Measurements from ENCODE around the gene ADAMTS18. TPM values are rescaled to one million over a fixed set of nuclear protein-coding genes. Genes with fewer than 3 reads are reported as not detected.
"Not testable (repeated sequence)": the region's sequence is repeated elsewhere in the genome, so short reads cannot be mapped to it uniquely, and the experiment has no call there.

The ADAMTS18 gene
- total RNA-seq, 2 donors from 2014 or later = not detected

DNA sequence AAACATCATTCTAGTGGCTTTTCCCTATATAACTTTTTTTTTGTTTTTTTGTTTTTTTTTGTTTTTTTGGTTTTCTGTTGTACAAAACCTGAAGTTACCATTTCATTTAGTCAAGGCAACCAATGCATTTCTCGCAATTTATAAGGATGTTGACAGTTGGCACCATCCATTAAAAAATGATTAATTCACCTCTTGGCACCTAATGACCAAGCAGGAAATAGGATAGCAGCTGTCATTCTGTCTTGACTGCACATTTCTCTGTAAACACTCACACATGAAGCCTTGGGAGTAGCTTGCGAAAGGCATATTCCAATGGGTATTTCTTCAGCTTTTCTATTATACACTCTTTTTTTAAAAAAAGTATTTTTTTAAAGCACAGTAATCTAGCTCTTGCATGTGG, 158.2 kb downstream of the ADAMTS18 start:
- no peak overlapping the region for H3K27ac Mint-ChIP-seq
- DNase-seq = no peak
- H3K4me3 Mint-ChIP-seq = no peak overlapping the region
- H3K36me3 Mint-ChIP-seq (ENCODE audit: insufficient read depth in 2 of 2) = no peaks in the 10 kb centered on the region
- peaks cover 0 to 2% of the 10 kb centered on the region in 2 donors for H3K9me3 Mint-ChIP-seq
- no peak for ATAC-seq (replicated peaks in 1 of 2)
- peaks cover 36% of the 10 kb centered on the region for H3K27me3 Mint-ChIP-seq (ENCODE audit: low read depth)
- no peaks in the 10 kb centered on the region for H3K4me1 Mint-ChIP-seq (ENCODE audit: low read depth)

GRCh38 chr16:77275303-77275702, 159.5 kb downstream of the ADAMTS18 start:
- not testable (repeated sequence) for H3K36me3 Mint-ChIP-seq (ENCODE audit: insufficient read depth in 2 of 2); H3K9me3 Mint-ChIP-seq; H3K4me1 Mint-ChIP-seq (ENCODE audit: low read depth); H3K27ac Mint-ChIP-seq; DNase-seq; ATAC-seq (replicated peaks in 1 of 2); H3K4me3 Mint-ChIP-seq
- H3K27me3 Mint-ChIP-seq (ENCODE audit: low read depth) = peaks cover 39% of the 10 kb centered on the region

DNA sequence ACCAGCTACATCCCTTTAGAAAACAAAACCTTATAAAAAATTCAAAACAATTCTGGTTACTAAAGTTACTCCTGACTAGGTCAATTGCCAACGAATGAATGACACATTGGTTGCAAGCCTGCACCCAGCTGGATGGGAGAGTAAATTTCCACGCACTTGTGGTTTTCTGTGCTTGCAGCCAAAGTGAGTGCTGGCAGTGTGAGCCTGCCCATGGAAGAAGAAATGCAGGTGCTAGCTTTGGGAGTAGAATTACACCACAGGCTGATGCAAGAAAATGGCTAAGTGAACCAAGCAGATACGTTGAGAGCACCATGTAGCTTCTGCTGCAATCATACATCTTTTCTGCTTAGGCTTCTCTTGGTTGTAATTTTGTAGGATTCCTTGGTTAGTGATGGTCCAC, 161.0 kb downstream of the ADAMTS18 start:
- no peaks in the 10 kb centered on the region for H3K4me1 Mint-ChIP-seq (ENCODE audit: low read depth)
- H3K9me3 Mint-ChIP-seq = peaks cover 0 to 2% of the 10 kb centered on the region in 2 donors
- H3K27me3 Mint-ChIP-seq (ENCODE audit: low read depth) = peaks cover 39% of the 10 kb centered on the region
- H3K27ac Mint-ChIP-seq = no peak overlapping the region
- no peak overlapping the region for H3K4me3 Mint-ChIP-seq
- no peak for DNase-seq
- ATAC-seq (replicated peaks in 1 of 2) = no peak
- H3K36me3 Mint-ChIP-seq (ENCODE audit: insufficient read depth in 2 of 2) = no peaks in the 10 kb centered on the region

DNA sequence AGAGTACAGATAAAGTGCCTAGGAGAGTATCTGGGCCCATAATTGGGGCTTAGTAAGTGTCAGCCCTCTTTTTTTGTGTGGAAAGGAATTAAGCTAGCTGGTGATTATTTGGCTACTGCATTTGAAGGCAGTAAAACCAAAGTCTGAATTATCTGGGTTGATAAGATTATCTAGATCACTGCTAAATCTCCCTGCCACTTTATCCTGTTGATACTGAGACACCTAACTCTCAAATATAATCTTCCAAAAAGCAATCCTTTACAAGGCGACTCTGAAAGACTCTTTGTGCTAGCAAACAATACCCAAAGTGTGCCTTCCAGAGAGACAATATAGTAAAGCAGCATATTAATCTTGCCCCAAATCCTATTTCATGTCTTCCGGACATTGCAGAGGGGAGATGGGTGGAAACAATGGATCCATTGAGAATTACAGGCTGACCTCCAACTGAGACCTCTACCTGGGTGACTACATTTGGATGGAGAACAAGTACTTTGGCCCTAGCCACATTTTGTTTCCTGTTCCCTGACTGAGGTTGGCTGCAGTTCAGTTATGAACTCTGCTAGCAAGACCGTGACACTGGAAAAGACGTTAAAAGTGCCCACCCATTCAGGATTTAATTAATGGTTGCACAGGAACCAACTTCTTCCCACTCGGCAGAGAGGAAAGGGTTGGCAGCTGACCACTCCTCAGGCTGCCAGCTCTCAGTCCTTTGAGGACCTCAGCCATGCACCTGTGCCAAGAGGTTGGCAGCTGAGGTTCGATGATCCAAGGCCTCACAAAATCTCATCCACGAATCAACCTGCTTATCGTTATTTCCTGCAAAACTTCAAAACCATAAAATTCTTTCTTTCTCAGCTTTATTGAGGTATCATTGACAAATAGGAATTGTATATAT, 163.1 kb downstream of the ADAMTS18 start:
- Mint-ChIP-seq H3K4me1 (ENCODE audit: low read depth) (no peaks in the 10 kb centered on the region), H3K4me3 (no peak overlapping the region), H3K36me3 (ENCODE audit: insufficient read depth in 2 of 2) (no peaks in the 10 kb centered on the region), H3K27me3 (ENCODE audit: low read depth) (peaks cover 52% of the 10 kb centered on the region), H3K9me3 (peaks cover 0 to 2% of the 10 kb centered on the region in 2 donors), H3K27ac (no peak overlapping the region)
- ATAC-seq (replicated peaks in 1 of 2) (no peak), DNase-seq (no peak)

GRCh38 chr16:77266185-77266584, 168.6 kb downstream of the ADAMTS18 start:
- not testable (repeated sequence) for ATAC-seq (replicated peaks in 1 of 2); H3K27ac Mint-ChIP-seq; H3K9me3 Mint-ChIP-seq; H3K36me3 Mint-ChIP-seq (ENCODE audit: insufficient read depth in 2 of 2); H3K4me1 Mint-ChIP-seq (ENCODE audit: low read depth); DNase-seq; H3K4me3 Mint-ChIP-seq
- H3K27me3 Mint-ChIP-seq (ENCODE audit: low read depth) = peaks cover 24% of the 10 kb centered on the region

GRCh38 chr16:77262971-77263370, 171.9 kb downstream of the ADAMTS18 start:
- Mint-ChIP-seq H3K27me3 (ENCODE audit: low read depth) (peaks cover 25% of the 10 kb centered on the region), H3K36me3 (ENCODE audit: insufficient read depth in 2 of 2) (peaks cover 0 to 2% of the 10 kb centered on the region in 2 donors), H3K4me1 (ENCODE audit: low read depth) (no peaks in the 10 kb centered on the region), H3K27ac (no peak overlapping the region), H3K4me3 (no peak overlapping the region), H3K9me3 (peaks cover 7 to 8% of the 10 kb centered on the region in 2 donors)
- DNase-seq = no peak
- ATAC-seq (replicated peaks in 1 of 2) = no peak

DNA sequence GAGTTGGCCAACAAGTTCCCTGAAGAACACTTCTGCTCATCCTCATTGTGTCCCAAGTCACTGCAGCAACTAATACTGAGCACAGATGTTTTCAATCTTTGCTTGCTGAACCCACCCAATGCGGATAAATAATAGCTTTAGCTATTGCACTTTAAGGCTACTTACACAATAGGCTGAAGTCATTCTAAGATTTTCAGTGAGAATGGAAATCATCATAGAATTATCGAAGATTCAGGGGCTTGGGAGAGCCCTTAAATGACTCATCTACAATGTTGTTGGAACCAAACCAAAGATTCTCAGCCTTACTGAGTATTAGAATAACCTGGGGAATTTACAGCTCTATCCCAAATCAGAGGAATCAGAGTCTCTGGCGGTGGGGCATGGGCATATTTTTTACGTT, 184.4 kb downstream of the ADAMTS18 start:
- DNase-seq (no peak), ATAC-seq (replicated peaks in 1 of 2) (no peak)
- H3K9me3 Mint-ChIP-seq = peaks cover 0 to 2% of the 10 kb centered on the region in 2 donors
- no peak overlapping the region for H3K27ac Mint-ChIP-seq
- H3K36me3 Mint-ChIP-seq (ENCODE audit: insufficient read depth in 2 of 2) = no peaks in the 10 kb centered on the region
- H3K4me3 Mint-ChIP-seq = no peak overlapping the region
- peaks cover 6% of the 10 kb centered on the region for H3K27me3 Mint-ChIP-seq (ENCODE audit: low read depth)
- no peaks in the 10 kb centered on the region for H3K4me1 Mint-ChIP-seq (ENCODE audit: low read depth)

DNA sequence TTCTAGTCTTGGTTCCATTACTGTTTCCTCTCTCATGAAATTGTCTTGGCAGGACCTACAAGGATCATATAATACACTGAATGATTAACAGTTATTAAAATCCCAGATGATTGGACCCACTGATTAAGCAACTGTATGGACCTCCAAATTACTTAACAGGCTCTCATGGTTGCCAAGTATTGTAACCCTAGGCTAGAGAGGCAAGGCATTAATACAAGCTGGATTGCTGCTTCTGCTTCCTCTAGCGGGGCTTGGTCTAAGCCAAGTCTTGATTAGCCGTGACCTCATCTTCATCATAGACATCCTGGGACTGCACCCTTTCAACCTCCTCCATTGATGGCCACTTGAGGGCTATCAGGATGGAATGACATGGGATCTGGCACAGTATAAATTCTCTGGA, 188.7 kb downstream of the ADAMTS18 start:
- Mint-ChIP-seq H3K27ac (no peak overlapping the region), H3K4me3 (no peak overlapping the region), H3K36me3 (ENCODE audit: insufficient read depth in 2 of 2) (no peaks in the 10 kb centered on the region), H3K27me3 (ENCODE audit: low read depth) (no peaks in the 10 kb centered on the region), H3K4me1 (ENCODE audit: low read depth) (no peaks in the 10 kb centered on the region), H3K9me3 (peaks cover 0 to 1% of the 10 kb centered on the region in 2 donors)
- DNase-seq = no peak
- ATAC-seq (replicated peaks in 1 of 2) = no peak

DNA sequence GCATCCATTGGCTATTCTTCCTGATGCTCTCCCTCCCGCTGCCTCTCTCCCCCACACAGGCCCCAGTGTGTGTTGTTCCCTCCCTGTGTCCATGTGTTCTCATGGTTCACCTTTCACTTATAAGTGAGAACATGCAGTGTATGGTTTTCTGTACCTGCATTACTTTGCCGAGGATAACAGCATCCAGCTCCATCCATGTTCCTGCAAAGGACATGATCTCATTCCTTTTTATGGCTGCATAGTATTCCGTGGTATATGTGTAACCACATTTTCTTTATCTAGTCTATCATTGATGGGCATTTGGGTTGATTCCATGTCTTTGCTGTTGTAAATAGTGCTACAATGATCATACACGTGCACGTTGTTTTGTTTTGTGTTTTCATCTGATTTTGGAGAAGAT, 192.4 kb downstream of the ADAMTS18 start:
- not testable (repeated sequence) for ATAC-seq (replicated peaks in 1 of 2); H3K4me3 Mint-ChIP-seq; H3K36me3 Mint-ChIP-seq (ENCODE audit: insufficient read depth in 2 of 2); H3K9me3 Mint-ChIP-seq; H3K27me3 Mint-ChIP-seq (ENCODE audit: low read depth); H3K4me1 Mint-ChIP-seq (ENCODE audit: low read depth); DNase-seq; H3K27ac Mint-ChIP-seq

DNA sequence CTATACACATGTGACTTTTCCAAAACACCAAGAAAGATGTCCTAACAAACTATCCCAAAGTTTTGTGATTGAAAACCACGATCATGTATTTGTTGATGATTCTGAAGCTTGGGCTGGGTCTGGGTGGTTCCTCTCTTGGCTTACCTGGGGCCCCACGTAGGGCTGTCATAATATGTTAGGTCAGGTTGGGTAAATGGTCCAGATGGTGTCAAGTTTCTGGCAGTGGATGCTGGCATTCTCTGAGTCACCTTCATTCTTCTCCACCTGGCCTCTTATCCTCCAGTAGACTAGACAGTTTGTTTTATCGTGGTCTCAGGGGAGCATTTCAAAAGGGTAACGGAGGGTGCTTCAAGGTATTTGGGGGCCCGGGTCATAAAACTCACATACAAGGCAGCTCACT, 196.2 kb downstream of the ADAMTS18 start:
- no peaks in the 10 kb centered on the region for H3K36me3 Mint-ChIP-seq (ENCODE audit: insufficient read depth in 2 of 2)
- DNase-seq (no peak), ATAC-seq (replicated peaks in 1 of 2) (no peak)
- H3K27me3 Mint-ChIP-seq (ENCODE audit: low read depth) = peaks cover 28% of the 10 kb centered on the region
- H3K9me3 Mint-ChIP-seq = peaks cover 0 to 1% of the 10 kb centered on the region in 2 donors
- H3K4me3 Mint-ChIP-seq = no peak overlapping the region
- no peak overlapping the region for H3K27ac Mint-ChIP-seq
- H3K4me1 Mint-ChIP-seq (ENCODE audit: low read depth) = peaks cover 6% of the 10 kb centered on the region

DNA sequence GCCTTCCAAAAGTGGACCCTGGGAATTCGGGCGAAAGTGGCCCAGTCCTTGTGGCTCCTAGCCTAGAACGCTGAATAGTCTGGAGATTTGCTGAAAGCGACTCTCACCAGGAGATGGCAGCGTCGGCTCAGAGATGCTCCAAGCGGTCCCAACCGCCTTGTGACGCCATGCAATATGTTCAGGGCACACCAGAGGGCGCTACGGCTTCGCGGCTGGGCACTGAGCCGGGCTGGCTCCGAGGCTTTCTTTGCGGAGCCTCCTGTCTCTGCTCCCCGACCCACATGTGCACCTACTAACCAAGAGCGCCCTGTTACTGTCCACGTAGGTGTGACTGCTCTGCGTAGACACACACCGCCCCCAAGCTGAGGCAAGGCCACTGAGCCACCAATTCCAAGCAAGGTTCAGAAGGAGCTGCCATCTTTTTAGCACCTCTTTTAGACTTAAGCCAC, 198.7 kb downstream of the ADAMTS18 start:
- Mint-ChIP-seq H3K4me3 (peak overlapping the region; percentile 14 to 46), H3K4me1 (ENCODE audit: low read depth) (peaks cover 6% of the 10 kb centered on the region), H3K27me3 (ENCODE audit: low read depth) (peaks cover 33% of the 10 kb centered on the region), H3K27ac (no peak overlapping the region), H3K36me3 (ENCODE audit: insufficient read depth in 2 of 2) (no peaks in the 10 kb centered on the region), H3K9me3 (no peaks in the 10 kb centered on the region)
- peak; percentile 97 to 98 for ATAC-seq (replicated peaks in 1 of 2)
- DNase-seq = peak; percentile 87 to 89

DNA sequence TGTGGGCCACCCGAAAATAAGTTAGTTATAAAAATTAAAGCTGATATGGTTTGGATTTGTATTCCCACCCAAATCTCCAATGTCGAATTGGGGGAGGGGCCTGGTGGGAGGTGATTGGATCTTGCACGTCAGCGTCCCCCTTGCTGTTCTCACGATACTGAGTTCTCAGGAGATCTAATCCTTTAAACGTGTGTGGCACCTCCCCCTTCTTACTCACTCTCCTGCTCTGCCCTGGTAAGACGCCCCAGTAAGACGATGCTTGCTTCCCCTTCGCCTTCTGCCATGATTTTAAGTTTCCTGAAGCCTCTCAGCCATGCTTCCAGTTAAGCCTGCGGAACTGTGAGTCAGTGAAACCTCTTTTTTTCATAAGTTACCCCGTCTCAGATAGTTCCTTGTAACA, 200.2 kb downstream of the ADAMTS18 start:
- H3K9me3 Mint-ChIP-seq = no peaks in the 10 kb centered on the region
- peaks cover 6% of the 10 kb centered on the region for H3K4me1 Mint-ChIP-seq (ENCODE audit: low read depth)
- H3K4me3 Mint-ChIP-seq = no peak overlapping the region
- DNase-seq = no peak
- H3K36me3 Mint-ChIP-seq (ENCODE audit: insufficient read depth in 2 of 2) = no peaks in the 10 kb centered on the region
- no peak overlapping the region for H3K27ac Mint-ChIP-seq
- ATAC-seq (replicated peaks in 1 of 2) = no peak
- H3K27me3 Mint-ChIP-seq (ENCODE audit: low read depth) = peaks cover 39% of the 10 kb centered on the region

DNA sequence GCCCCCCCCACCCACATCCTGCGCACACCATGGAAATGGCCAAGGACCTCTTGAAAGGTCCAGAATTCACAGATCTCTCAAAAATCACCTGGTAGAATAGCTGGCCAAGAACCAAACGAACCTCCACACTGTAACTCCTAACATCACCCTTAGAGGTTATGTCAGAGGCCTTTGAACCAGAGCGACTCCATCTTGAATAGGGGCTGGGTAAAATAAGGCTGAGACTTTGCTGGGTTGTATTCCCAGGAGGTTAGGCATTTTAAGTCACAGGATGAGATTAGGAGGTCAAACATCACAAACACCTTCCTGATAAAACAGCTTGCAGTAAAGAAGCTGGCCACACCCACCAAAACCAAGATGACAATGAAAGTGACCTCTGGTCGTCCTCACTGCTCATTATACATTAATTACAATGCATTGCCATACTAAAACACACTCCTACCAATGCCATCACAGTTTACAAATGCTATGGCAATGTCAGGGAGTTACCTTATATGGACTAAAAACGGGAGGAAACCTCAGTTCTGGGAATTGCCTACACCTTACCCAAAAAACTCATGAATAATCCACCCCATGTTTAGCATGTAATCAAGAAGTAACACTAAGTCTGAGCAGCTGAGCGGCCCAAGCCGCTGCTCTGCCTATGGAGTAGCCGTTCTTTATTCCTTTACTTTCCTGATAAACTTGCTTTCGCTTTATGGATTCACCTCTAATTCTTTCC, 200.9 kb downstream of the ADAMTS18 start:
- Mint-ChIP-seq H3K4me3 (no peak overlapping the region), H3K36me3 (ENCODE audit: insufficient read depth in 2 of 2) (no peaks in the 10 kb centered on the region), H3K9me3 (no peaks in the 10 kb centered on the region), H3K4me1 (ENCODE audit: low read depth) (peaks cover 6% of the 10 kb centered on the region), H3K27ac (no peak overlapping the region), H3K27me3 (ENCODE audit: low read depth) (peaks cover 39% of the 10 kb centered on the region)
- no peak for ATAC-seq (replicated peaks in 1 of 2)
- no peak for DNase-seq
